WTC11 (cell line): Measurements from ENCODE around the gene SPIRE1. TPM values are rescaled to one million over a fixed set of nuclear protein-coding genes. Genes with fewer than 3 reads are reported as not detected.
"Not testable (repeated sequence)": the region's sequence is repeated elsewhere in the genome, so short reads cannot be mapped to it uniquely, and the experiment has no call there.

Source experiments
- ATAC-seq: fragments of 200-7000 bp; cut with Tn5 transposase; 2 replicates; pipeline ENCODE4 v1.10.0; 2021; ENCODE audit warnings: mild to moderate bottlenecking, moderate library complexity
- CTCF ChIA-PET: fragments of 300-600 bp; sonication (Branson Sonifier 250); formaldehyde crosslinking; loops from one replicate; lab custom pipeline; 2021; ENCODE audit warnings: antibody characterized with exemption; lab: Charles Lee
- POLR2A ChIA-PET: fragments of 350-600 bp; sonication (Branson Sonifier 250); formaldehyde crosslinking; loops from one replicate; lab custom pipeline; 2021; ENCODE audit warnings: antibody characterized with exemption; lab: Charles Lee
- DNase-seq: peaks from one replicate; pipeline ENCODE4 v3.0.0; 2021; ENCODE audit warnings: low spot score
- H3K27ac Mint-ChIP-seq: 2 replicates; pipeline ENCODE4 v1.8.0; 2021; ENCODE audit warnings: mixed read lengths
- H3K27me3 Mint-ChIP-seq: 2 replicates; pipeline ENCODE4 v1.8.0; 2021; ENCODE audit warnings: low read depth, mild to moderate bottlenecking, moderate library complexity, mixed read lengths
- H3K36me3 Mint-ChIP-seq: 2 replicates; pipeline ENCODE4 v1.8.0; 2021; ENCODE audit warnings: mixed read lengths
- H3K4me1 Mint-ChIP-seq: 2 replicates; pipeline ENCODE4 v1.8.0; 2022; ENCODE audit warnings: mixed read lengths
- H3K4me3 Mint-ChIP-seq: 2 replicates; pipeline ENCODE4 v1.8.0; 2021; ENCODE audit warnings: mild to moderate bottlenecking, moderate library complexity, mixed read lengths
- H3K9me3 Mint-ChIP-seq: 2 replicates; pipeline ENCODE4 v1.8.0; 2021; ENCODE audit warnings: mixed read lengths
- ATF1 ChIP-seq: sonication (generic); formaldehyde crosslinking; IDR thresholded peaks from 2 replicates; pipeline ENCODE4 v1.8.1; 2023; ENCODE audit warnings: mild to moderate bottlenecking, moderate library complexity, missing genetic modification reagents
- CBFB ChIP-seq: sonication (generic); formaldehyde crosslinking; IDR thresholded peaks from 2 replicates; pipeline ENCODE4 v1.8.1; 2022; ENCODE audit warnings: mild to moderate bottlenecking, low read depth, missing genetic modification reagents
- E2F1 ChIP-seq: sonication (generic); formaldehyde crosslinking; IDR thresholded peaks from 2 replicates; pipeline ENCODE4 v1.8.0; 2022; ENCODE audit warnings: mild to moderate bottlenecking, missing genetic modification reagents
- E2F4 ChIP-seq: sonication (generic); formaldehyde crosslinking; IDR thresholded peaks from 2 replicates; pipeline ENCODE4 v1.8.1; 2022; ENCODE audit warnings: low read depth, mild to moderate bottlenecking, moderate library complexity, missing genetic modification reagents, borderline replicate concordance
- E2F5 ChIP-seq: sonication (generic); formaldehyde crosslinking; IDR thresholded peaks from 2 replicates; pipeline ENCODE4 v1.8.1; 2022; ENCODE audit warnings: mild to moderate bottlenecking, moderate library complexity, missing genetic modification reagents
- GRHL2 ChIP-seq: fragments of 250-450 bp; sonication (Bioruptor Pico); IDR thresholded peaks from 2 replicates; pipeline ENCODE4 v1.8.0; 2022; ENCODE audit warnings: mild to moderate bottlenecking, moderate library complexity; ENCODE audit not compliant: insufficient replicate concordance, severe bottlenecking
- NR3C1 ChIP-seq: sonication (generic); formaldehyde crosslinking; conservative IDR thresholded peaks from 2 replicates; pipeline ENCODE4 v1.8.1; 2023; ENCODE audit warnings: low read depth, mild to moderate bottlenecking, missing genetic modification reagents
- RELA ChIP-seq: sonication (generic); formaldehyde crosslinking; IDR thresholded peaks from 2 replicates; pipeline ENCODE4 v1.8.1; 2022; ENCODE audit warnings: missing genetic modification reagents, mild to moderate bottlenecking, borderline replicate concordance
- ZBTB43 ChIP-seq: sonication (generic); formaldehyde crosslinking; IDR thresholded peaks from 2 replicates; pipeline ENCODE4 v1.8.1; 2023; ENCODE audit warnings: mild to moderate bottlenecking, missing genetic modification reagents
- ZNF138 ChIP-seq: sonication (generic); formaldehyde crosslinking; conservative IDR thresholded peaks from 2 replicates; pipeline ENCODE4 v1.8.1; 2022; ENCODE audit warnings: mild to moderate bottlenecking, moderate library complexity, missing genetic modification reagents
- ZNF532 ChIP-seq: fragments of 250-450 bp; sonication (Bioruptor Pico); IDR thresholded peaks from 2 replicates; pipeline ENCODE4 v1.9.0; 2021; ENCODE audit warnings: mild to moderate bottlenecking, borderline replicate concordance
- ZNF671 ChIP-seq: fragments of 250-450 bp; sonication (Bioruptor Pico); IDR thresholded peaks from 2 replicates; pipeline ENCODE4 v1.8.0; 2021; ENCODE audit warnings: mild to moderate bottlenecking
- total RNA-seq: library from RNA; stranded (reverse); gene quantifications from 3 replicates; pipeline ENCODE4 v1.2.3, GENCODE V29; 2021

SPIRE1 gene
- total RNA-seq, 1 experiment from 2014 or later = 19.3 TPM

- ATAC-seq (no peak), DNase-seq (no peak)
- ChIA-PET CTCF (no interaction called here), POLR2A (no interaction called here)
- peak overlapping the region; percentile 24; the same call in 1 of the 2 replicates for H3K27ac Mint-ChIP-seq
- peaks cover 22% of the 10 kb centered on the region for H3K9me3 Mint-ChIP-seq
- no peak for TF ChIP-seq E2F5 (CRISPR knock-in tag)
- TF ChIP-seq CBFB (CRISPR knock-in tag) = no peak
- H3K4me3 Mint-ChIP-seq = no peak overlapping the region
- no peaks in the 10 kb centered on the region for H3K27me3 Mint-ChIP-seq
- H3K4me1 Mint-ChIP-seq = peaks cover 10% of the 10 kb centered on the region
- H3K36me3 Mint-ChIP-seq = peaks cover 12% of the 10 kb centered on the region
These were observed 93.0 kb downstream of the SPIRE1 start for GRCh38 chr18:12564861-12565260.

GRCh38 chr18:12564378-12564777 is 93.5 kb downstream of the SPIRE1 start:
- peaks cover 17% of the 10 kb centered on the region for H3K36me3 Mint-ChIP-seq
- TF ChIP-seq ZBTB43 (CRISPR knock-in tag) = no peak
- TF ChIP-seq ZNF671 (CRISPR knock-in tag) = no peak
- TF ChIP-seq ZNF138 = no peak
- TF ChIP-seq NR3C1 = no peak
- TF ChIP-seq ATF1 (CRISPR knock-in tag) = no peak
- no peak for TF ChIP-seq E2F4 (CRISPR knock-in tag)
- no peak for TF ChIP-seq RELA
- no peak for TF ChIP-seq E2F1 (CRISPR knock-in tag)
- no peak for TF ChIP-seq GRHL2 (CRISPR knock-in tag)
- no peak for TF ChIP-seq ZNF532 (CRISPR knock-in tag)
- H3K27ac Mint-ChIP-seq = no peak overlapping the region
- ChIA-PET CTCF (no interaction called here), POLR2A (no interaction called here)
- peaks cover 10% of the 10 kb centered on the region for H3K4me1 Mint-ChIP-seq
- ATAC-seq = 0 out of 2 replicates have a peak, but pooled peaks have one; percentile 36
- H3K9me3 Mint-ChIP-seq = peaks cover 27% of the 10 kb centered on the region
- no peaks in the 10 kb centered on the region for H3K27me3 Mint-ChIP-seq
- no peak for DNase-seq
- no peak overlapping the region for H3K4me3 Mint-ChIP-seq

GRCh38 chr18:12560600-12560999 is 97.3 kb downstream of the SPIRE1 start:
- Mint-ChIP-seq H3K36me3 (peaks cover 44% of the 10 kb centered on the region), H3K9me3 (peaks cover 43% of the 10 kb centered on the region)
- POLR2A ChIA-PET, ATAC-seq, H3K4me1 Mint-ChIP-seq, CTCF ChIA-PET, H3K27ac Mint-ChIP-seq, H3K4me3 Mint-ChIP-seq, H3K27me3 Mint-ChIP-seq, DNase-seq: not testable (repeated sequence)
